NOMO-1 treated with DMSO at 0.1 percent for 48 hours (cell line): ENCODE data around the gene SLC22A23.

Experiments used
- DNase-seq: peaks from one replicate; lab custom pipeline; 2025; ENCODE audit not compliant: unreplicated experiment; lab: John Stamatoyannopoulos, UW

SLC22A23 gene

DNA sequence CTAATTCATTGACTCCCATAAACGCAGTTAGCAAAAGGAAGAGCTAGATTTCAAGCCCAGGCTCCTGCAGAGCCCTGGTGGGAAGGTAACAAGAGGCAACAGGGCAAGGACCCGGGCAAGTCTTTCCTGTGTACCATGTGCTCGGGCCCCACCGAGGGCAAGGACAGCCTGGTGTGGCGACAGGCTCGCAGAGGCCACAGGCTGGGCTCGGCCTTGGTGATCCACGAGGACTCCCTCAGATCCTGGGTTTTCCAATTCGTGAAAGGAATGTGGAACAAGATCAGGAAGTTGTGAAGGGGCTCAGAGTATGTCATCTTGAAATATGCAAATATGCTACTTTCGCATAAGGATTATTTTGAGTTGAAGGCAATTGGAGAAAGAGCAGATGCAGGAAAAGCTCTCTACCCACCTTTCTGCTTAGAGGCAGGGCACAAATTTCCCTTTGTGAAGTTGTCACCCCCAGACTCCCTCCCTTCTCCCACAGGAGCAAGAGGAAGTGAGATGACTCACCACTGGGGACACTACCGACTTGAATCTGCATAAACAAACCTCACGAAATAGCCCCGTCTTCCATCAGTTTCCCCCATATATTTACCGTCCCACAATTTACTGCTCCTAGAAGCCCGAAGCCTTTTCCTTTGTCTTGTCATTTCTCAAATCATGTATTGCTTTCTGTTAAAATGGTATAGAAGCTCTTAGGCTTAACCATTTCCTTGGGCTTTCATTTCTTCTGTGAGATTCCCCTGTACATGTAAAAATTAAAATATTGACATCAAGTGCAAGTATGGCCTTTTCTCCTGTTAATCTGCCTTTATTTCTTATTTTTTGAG is 119.1 kb downstream of the SLC22A23 start:
- peak; percentile 14 for DNase-seq

- DNase-seq, result no peak
These were observed 119.9 kb downstream of the SLC22A23 start for GRCh38 chr6:3336859-3337515.

- DNase-seq, result no peak
These were observed 120.6 kb downstream of the SLC22A23 start for GRCh38 chr6:3336066-3336786.

DNA sequence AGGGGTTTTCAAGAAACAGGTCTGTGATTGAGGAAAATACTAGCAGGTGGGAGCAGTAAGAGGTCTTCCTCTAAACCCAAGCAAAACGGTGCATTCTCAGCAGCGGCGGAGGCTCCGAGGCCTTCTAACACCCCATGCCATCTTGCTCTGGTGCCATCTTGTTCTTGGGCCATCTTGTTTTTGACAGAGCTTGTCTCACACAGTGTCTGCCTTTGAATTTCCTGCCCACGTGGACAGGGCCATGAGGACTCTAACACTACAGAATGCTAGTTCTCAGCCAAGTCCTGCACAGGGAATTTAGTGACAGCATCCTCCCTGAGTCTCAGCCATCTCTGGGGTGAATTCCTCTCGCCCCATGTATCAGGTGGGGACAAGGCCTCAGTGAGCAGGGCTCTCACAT is 121.7 kb downstream of the SLC22A23 start:
- DNase-seq, result no peak

- no peak for DNase-seq
These were observed 122.3 kb downstream of the SLC22A23 start for GRCh38 chr6:3334555-3334954.

- DNase-seq, result no peak
These were observed 123.6 kb downstream of the SLC22A23 start for GRCh38 chr6:3333263-3333662.

DNA sequence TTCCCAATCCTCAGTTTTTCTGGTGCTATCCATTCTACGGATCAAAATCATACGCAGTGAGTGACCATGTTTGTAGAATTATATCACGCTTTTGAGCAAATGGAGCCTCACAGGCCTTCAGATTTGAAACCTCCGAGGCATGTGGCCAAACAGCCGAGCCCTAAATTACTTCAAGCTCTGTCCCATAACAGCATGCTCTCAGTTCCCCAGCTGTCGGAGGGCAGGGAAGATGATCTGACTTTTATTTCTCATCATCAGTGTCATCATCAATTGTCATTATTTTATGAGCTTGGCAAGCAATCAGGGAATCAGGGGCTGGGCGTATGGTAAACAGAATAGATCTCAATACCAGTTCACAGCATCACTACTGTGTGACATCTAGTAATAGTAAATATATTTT is 124.9 kb downstream of the SLC22A23 start:
- DNase-seq, result no peak

GRCh38 chr6:3331494-3331893 is 125.4 kb downstream of the SLC22A23 start:
- DNase-seq, result no peak

DNA sequence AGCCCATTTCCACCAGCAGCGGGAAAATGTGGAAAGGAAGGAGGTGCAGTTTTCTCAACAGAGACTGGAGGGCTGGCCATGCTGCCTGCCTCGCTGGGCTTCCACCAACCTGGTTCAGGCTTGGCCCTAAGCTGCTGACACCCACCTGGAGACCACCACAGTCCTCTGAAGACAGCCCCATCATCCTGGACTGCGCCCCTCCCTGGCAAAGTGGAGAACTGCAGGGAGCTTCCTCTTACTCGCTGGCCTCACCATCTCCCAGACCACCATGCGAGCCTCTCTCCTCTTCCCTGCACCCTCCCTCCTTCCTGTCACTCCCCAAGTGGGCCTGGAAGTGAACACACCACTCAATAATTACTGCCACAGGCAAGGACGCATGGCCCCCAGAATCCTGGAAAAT is 126.7 kb downstream of the SLC22A23 start:
- no peak for DNase-seq

- DNase-seq, result no peak
These were observed 127.3 kb downstream of the SLC22A23 start for GRCh38 chr6:3329393-3330051.

DNA sequence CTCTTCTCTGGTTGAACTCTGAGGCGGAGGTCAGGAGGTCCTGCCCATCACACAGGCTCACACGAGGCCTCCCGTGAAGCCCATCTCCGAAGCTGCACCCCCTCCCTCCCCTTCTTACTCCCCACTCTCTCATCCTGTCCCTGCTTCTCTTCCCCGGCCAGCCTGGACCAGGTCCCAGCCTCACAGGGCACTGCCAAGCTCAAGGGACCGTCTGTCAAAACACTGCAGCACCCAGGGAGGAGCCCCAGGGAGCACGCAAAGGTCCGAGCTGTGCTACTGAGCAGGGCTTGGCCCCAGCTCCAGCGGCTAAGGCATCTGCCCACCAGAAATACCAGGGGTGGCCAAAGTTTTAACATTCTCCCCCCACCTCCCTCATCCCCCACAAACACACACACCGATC is 128.1 kb downstream of the SLC22A23 start:
- DNase-seq, result no peak

- no peak for DNase-seq
These were observed 128.7 kb downstream of the SLC22A23 start for GRCh38 chr6:3328145-3328544.

- no peak for DNase-seq
These were observed 129.4 kb downstream of the SLC22A23 start for GRCh38 chr6:3327403-3327802.

DNA sequence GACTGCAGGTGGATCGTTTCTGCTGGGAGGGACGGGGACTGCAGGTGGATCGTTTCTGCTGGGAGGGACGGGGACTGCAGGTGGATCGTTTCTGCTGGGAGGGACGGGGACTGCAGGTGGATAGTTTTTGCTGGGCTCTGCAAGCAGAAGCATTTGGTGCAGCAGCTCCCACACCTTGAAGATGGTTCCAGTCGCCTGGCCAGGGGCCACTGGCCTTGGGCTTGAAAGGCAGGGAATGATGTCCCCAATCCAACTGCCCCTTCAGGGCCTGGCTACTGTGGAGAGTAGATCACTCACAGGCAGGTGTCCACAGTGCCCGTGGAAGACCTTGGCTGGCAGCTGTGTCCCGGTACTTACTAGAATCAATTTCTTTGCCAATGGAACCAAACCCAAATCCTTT is 129.9 kb downstream of the SLC22A23 start:
- no peak for DNase-seq

DNA sequence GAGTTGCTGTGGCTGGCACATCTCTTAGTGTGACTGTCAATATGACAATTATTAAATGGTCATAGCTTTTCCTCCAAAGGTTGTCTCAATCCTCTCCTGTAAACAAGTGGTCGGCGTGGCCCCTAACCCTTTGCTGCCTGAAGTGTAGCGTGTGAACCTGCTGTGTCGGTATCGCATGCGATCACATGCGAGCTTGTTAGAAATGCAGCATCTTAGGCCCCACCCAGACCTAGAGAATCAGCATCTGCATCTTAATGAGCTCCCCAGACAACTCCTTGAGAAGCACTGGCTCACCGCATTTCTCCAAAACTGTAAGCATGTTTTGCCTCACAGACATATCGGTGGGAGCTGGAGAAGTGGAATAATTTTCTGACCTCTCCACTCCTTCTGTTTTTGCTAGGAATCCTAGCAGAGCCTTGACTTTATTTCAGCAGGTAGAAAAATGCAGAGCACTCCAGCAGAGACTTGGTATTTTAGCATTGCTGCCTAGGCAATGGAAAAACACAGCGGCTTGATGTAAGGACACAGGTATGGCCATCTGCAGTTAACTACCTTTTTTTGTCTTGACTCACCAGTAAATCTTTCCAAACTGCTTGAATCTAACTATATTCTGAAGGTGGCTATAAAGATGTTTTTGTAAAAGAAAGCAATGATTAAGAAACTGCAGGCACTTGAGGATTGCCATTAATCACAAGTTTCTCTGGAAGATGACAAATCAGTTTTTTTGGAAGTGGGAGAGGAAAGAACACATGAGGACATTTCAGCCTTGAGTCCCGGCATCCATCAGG is 130.5 kb downstream of the SLC22A23 start:
- DNase-seq, result no peak

GRCh38 chr6:3325210-3325609 is 131.6 kb downstream of the SLC22A23 start:
- no peak for DNase-seq

GRCh38 chr6:3324262-3324942 is 132.4 kb downstream of the SLC22A23 start:
- no peak for DNase-seq

DNA sequence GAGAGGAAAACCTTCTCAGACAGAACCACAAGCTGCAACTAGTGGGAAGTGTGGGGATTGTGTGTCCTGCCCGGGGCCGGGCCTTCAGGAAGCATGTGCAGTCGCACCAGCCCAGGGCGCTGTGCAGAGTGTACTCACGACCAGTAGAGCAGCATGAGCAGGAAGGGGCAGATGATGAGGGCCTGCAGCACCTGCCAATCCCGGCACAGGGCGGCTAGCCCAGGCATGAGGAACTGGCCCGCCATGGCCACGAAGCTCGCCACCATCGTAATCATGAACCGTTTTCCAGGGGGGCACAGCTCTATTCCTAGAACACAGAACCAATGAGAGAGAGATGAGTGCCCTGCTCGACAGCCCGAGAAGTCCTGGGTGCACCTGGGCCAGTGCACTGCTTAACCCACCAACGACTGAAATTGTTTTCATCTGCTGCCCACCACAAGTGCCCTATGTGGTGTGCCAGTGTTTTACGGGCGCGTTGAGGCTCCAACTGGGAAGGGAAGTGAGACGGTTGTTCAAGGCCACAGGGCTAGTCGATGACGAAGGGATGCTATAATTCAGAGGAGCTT is 133.1 kb downstream of the SLC22A23 start:
- no peak for DNase-seq

DNA sequence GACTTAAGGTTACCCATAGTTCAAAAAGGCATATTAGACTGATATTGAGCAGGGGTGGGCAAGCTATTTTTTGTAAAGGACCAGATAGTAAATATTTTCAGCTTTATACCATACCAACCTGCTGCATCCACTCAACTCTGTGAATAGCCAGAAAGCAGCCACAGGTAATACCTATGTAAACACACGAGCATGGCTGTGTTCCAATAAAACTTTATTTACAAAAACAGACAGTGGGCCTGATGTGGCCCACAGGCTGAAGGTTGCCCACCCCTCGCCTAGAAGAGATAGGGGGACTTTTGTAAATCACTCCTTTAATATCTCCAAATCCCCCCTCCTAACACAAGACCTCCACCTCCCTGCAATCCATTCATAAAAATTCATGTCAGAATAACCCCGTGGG is 133.7 kb downstream of the SLC22A23 start:
- DNase-seq, result no peak
